GM18511 (cell line): ENCODE results near the gene GPR148.

Experiments used
- ATAC-seq: cut with Tn5 transposase; IDR thresholded peaks from one replicate; pipeline ENCODE4 v1.9.1; 2021; ENCODE audit warnings: mild to moderate bottlenecking, moderate library complexity; ENCODE audit not compliant: unreplicated experiment

GPR148 gene

GRCh38 chr2:130749078-130749477 is 20.2 kb downstream of the GPR148 start:
- no peak for ATAC-seq

GRCh38 chr2:130749641-130750040 is 20.8 kb downstream of the GPR148 start:
- ATAC-seq = no peak

GRCh38 chr2:130754811-130755210 is 25.9 kb downstream of the GPR148 start:
- no peak for ATAC-seq

GRCh38 chr2:130755256-130756052 is 26.6 kb downstream of the GPR148 start, which contains the start of gene AMER3:
Gene AMER3, plus strand, starts transcription at chr2:130755540. Its CDS starts 6,533 bp downstream, at chr2:130762073.
- ATAC-seq = no peak

- no peak for ATAC-seq
Measured at GRCh38 chr2:130756053-130756873, 27.4 kb downstream of the GPR148 start.

- no peak for ATAC-seq
Measured at GRCh38 chr2:130756874-130757668, 28.2 kb downstream of the GPR148 start.

- no peak for ATAC-seq
Measured at GRCh38 chr2:130759906-130760753, 31.3 kb downstream of the GPR148 start.

- no peak for ATAC-seq
Measured at GRCh38 chr2:130760754-130761751, 32.2 kb downstream of the GPR148 start.

GRCh38 chr2:130762031-130762909 is 33.4 kb downstream of the GPR148 start:
- ATAC-seq = no peak

- ATAC-seq = no peak
Measured at GRCh38 chr2:130762910-130763385, 34.1 kb downstream of the GPR148 start.

GRCh38 chr2:130763405-130763804 is 34.5 kb downstream of the GPR148 start:
- no peak for ATAC-seq

GRCh38 chr2:130764035-130764820 is 35.4 kb downstream of the GPR148 start:
- no peak for ATAC-seq

- ATAC-seq = no peak
Measured at GRCh38 chr2:130764821-130765115, 35.9 kb downstream of the GPR148 start.

- ATAC-seq = no peak
Measured at GRCh38 chr2:130765464-130765863, 36.6 kb downstream of the GPR148 start.

GRCh38 chr2:130766037-130766436 is 37.2 kb downstream of the GPR148 start:
- ATAC-seq = no peak

- ATAC-seq = no peak
Measured at GRCh38 chr2:130766711-130767407, 38.0 kb downstream of the GPR148 start.

- ATAC-seq = no peak
Measured at GRCh38 chr2:130767408-130767775, 38.5 kb downstream of the GPR148 start.
